ENCODE results near the gene CHST11.

- TF ChIP-seq ZFP37 (tag by site-specific recombination; IDR thresholded peaks at IDR 0.05): no peak
- TF ChIP-seq ZBTB1 (tag by site-specific recombination; IDR thresholded peaks at IDR 0.05): no peak
- TF ChIP-seq ZNF132 (tag by site-specific recombination; IDR thresholded peaks at IDR 0.05; ENCODE audit: borderline replicate concordance): no peak
Observed at GRCh38 chr12:104578453-104578852, 121.7 kb downstream of the CHST11 start.

All from HEK293 (cell line).